ELF-1 (cell line): ENCODE data around the gene AKAP8L.
"Not testable (repeated sequence)": the region's sequence is repeated elsewhere in the genome, so short reads cannot be mapped to it uniquely, and the experiment has no call there.

ENCODE experiments used
- DNase-seq: peaks from one replicate; pipeline ENCODE4 v3.0.0-alpha.2; 2016; ENCODE audit warnings: low read depth, low spot score

AKAP8L gene

GRCh38 chr19:15421136-15421695 lies 2.4 kb upstream of the AKAP8L start:
- DNase-seq, result no peak

DNA sequence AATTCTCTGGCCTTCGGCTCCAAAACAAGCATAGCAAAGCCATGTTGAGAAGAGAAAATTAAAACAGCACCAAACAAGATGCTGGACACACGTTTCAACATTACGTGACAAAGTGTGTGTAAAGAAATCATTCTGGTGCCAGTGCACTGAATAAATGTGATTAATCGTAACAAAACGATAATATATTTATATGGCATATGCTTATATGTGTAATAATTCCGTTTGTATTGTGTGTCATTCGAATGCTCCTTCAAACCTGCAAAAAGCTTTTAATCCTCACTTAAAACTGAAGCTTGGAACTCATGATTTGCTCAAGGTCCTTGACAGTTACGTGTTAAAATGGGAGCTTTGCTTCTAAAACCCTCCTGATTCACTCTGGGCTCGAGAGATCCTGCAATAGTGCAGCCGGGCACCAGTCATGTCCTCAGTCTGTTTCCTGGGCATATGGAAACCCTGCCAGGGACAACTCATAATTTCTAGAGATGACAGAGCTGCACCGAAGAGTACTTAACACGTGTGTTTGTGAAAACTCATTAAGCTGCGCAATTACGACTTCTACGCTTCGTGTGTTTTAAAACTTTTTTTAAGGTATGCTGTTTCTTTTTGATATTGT lies 731 bp upstream of the AKAP8L start:
- no peak for DNase-seq

- peak; percentile 39 for DNase-seq
Observed at GRCh38 chr19:15418231-15418578, 583 bp downstream of the AKAP8L start.

DNA sequence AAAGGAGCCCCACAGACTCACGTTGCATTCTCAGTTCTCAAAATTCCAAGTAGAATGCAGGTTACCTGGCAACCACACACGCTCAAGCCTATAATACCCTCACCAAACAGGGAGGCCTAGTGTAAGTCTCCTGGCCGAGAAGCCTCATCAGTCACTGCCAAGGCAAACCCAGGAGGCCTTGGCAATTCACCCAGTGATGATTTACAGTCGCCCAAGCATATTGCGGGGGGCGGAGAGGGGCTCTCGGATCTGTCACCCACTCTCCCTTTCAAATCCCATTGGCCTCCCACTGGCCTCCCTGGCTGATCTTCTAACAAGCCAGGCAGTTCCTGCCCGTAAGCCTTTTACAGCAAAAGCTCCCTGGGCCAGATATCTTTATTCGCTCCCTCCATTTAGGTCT lies 1.1 kb downstream of the AKAP8L start:
- DNase-seq, result no peak

DNA sequence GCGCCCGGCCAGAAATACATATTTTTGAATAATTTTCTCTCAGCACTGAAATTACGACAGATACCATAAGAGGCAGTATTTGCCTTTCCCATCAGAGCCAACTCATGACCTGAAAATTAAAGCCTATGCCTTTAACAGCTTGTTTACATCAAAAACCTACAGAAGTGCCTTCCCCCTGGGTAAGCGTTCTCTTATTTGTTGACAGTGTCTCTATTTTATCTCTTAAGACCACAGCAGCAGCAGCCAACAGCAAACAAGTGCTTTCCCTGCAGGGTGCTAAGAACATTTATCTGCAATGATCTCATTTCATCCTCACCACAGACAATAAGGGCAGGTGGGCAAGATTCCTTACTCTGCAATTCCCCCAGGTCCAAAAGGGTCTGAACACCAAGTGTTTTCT lies 6.0 kb downstream of the AKAP8L start:
- DNase-seq, result no peak

- DNase-seq, result not testable (repeated sequence)
Observed at GRCh38 chr19:15411351-15411750, 7.4 kb downstream of the AKAP8L start.

DNA sequence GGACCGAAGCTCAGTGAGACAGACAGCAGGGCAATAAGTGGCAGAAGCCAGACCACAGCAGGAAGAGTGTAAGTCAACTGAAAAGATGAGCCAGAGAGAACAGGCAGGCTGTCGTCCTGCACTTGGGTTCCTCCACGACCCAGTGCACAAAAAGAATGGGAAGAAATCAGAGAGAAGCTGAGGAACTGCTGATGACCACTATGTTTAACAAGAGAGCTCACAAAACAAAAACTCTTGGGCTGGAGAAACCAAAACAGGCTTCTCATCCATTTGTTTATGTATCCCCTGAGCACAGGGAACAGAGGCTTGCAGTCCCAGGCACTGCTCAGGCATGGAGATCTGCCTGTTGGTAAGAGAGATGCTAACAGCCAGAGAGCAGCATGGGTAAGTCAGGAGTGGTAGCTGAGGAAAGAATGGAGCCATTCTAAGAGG lies 14.0 kb downstream of the AKAP8L start:
- DNase-seq, result no peak

DNA sequence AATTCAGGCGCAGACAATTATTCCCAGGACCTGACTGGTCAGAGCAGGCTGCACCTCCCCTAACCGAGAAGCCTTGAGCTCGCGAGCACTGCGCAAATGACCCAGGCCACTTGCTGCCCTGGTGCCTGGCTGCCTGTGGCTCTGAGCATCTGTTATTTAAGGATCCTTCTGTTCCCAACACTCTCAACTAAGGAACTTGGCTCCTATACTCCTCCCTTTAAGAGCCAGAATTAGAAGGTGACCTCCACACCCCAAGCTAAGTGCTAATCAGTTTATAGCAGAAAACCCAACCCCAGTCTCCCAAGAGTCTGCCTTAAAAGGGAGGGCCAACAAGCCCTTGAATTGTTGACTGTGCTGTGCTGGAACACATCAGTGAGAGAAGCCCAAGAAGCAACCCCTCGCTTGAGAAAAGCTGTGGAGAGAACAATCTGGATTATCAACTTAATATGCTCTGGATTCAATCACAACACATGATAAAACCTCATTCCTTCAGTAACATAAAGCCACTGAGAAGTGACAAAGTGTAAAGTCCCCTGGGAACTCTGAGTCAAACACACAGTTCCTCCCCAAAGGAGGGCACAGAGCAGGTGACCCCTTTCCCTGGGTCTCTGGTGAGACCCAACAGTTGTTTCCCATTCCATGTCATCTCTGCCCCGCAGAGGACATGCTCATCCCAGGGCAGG lies 14.6 kb downstream of the AKAP8L start:
- DNase-seq, result no peak

- no peak for DNase-seq
Observed at GRCh38 chr19:15403151-15403531, 15.6 kb downstream of the AKAP8L start.

- no peak for DNase-seq
Observed at GRCh38 chr19:15402411-15403150, 16.2 kb downstream of the AKAP8L start.

DNA sequence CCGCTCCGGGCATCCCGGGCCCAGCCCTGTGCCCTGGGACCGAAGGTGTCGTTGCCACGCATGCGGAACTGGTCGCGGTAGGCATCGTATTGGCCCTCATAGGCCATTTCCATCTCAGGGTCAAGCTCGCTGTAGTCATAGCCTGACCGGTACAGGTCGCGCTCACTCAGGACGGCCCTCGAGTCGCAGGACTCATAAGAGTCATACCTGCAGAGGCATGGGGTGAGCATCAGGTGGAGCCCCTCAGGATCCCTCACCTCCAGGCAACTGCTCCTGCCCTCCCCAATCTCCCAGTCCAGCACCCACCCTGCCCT lies 17.4 kb downstream of the AKAP8L start:
- DNase-seq, result no peak

DNA sequence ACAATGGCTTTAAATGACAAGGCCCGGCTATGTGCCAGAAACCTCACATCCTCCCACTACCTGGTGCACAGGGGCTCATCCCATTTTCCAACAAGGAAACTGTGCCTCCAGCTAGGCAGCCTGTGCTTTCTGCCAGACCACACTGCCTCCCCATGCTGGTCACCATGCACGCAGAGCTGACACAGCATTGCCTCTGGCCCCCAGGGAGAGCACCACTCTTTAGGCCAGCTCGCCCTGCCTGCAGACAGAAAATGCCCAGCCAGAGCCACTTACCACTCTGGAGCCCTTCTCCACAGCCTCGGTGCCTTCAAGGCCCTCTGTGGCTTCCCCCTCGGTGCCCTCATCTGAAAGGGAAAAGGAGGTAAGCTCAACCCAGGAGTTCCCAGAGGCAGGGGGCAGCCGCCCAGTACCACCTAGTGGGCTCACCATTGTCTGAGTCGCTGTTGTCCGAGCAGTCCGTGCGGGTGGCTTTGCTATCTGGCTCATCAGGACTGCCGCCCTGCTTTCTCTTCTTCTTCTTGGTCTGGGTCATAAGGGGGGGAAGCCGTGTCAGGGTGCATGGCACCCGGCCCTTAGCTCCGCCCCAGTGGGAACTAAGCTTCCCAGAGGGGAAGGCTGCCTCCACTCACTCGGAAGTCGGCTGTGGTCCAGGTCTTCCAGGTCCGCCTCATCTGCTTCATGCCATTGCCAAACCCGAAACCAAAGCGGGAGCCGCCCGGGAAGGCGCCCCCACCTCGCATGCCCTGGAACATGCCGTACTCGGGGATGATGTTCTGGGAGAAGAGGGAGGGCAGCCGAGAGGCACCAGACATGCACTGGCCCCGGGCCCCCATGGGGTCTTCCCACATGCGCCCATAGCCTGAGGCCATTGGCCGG lies 18.0 kb downstream of the AKAP8L start:
- DNase-seq, result no peak

DNA sequence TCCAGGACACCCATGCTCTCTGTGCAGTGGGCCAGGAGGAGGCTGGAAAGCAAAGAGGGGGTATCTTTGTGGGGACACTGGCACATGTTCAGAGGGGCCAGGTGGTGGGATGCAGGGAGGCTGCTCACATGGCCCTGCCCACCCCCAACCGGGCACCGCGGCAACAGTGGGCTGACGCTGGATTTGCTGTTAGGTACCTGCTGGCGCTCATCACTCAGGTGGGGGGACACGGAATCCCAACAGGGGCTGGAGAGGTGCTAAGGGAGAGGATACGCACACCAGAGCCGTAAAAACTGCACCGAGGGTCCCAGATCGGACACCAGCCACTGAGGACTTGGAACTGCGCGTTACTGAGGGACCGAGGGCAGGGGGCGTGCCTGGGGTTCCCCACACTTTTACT lies 19.2 kb downstream of the AKAP8L start:
- no peak for DNase-seq

GRCh38 chr19:15399234-15399515 lies 19.6 kb downstream of the AKAP8L start:
- no peak for DNase-seq

DNA sequence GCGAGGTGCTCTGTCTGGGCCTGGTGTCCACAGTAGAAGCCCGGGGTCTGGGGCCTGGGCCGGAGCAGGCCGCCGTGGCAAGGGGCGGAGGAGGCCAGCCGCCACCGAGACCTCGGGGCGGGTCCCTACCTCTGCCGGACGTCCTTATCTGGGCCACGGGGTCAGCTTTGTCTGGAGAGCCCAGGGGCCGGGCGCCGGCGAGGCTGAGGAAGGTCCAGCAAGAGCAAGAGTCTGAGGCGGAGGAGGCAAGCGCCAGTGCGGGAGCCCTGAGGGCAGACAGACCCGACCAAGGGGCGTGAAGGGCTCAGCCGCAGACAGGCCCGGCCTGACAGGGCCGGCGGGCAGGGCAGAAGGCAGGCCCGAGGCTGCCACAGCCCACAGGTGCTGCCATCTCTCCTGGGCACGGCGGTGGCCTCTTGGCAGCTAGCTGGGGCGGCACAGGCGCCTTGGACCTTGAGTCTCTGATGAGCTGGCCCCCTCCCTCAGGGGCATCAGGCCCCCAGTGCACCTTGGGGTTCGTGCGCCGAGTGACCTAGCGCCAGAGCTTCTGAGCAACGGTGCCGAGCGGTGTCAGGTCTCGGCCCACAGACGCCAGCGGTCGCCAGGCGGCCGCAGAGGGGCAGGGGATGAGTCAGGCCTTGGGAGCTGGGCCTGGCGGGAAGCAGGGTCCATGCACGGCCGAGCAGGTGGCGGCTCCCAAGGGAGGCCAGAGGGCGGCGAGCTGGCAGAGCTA lies 20.1 kb downstream of the AKAP8L start:
- no peak for DNase-seq

- no peak for DNase-seq
Observed at GRCh38 chr19:15397782-15398181, 21.0 kb downstream of the AKAP8L start.

- no peak for DNase-seq
Observed at GRCh38 chr19:15397236-15397635, 21.6 kb downstream of the AKAP8L start.

- DNase-seq, result no peak
Observed at GRCh38 chr19:15396436-15396835, 22.4 kb downstream of the AKAP8L start.

DNA sequence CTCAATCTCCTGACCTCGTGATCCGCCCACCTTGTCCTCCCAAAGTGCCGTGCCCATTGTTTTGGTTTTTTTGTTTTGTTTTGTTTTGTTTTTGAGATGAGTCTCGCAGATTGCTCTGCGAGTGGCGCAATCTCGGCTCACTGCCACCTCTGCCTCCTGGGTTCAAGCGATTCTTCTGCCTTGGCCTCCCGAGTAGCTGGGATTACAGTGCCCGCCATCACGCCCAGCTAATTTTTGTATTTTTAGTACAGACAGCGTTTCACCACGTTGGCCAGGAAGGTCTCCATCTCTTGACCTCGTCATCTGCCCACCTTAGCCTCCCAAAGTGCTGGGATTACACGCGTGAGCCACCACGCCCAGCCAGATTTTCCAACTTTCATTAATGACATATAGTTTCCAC lies 23.5 kb downstream of the AKAP8L start:
- not testable (repeated sequence) for DNase-seq

DNA sequence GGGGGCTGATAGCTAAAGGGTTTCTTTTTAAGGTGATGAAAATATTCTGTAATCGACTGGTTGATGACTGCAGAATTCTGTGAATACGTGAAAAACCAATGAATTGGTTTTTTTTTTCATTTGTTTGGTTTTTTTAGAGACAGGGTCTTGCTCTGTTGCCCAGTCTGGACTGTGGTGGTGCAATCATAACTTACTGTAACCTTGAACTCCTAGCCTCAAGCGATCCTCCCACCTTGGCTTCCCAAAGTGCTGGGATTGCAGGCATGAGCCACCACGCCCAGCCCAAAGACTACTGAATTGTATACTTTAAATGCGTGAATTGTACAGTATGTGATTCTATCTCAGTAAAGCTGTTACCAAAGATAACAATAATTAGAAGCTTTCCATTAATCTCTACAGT lies 24.4 kb downstream of the AKAP8L start:
- DNase-seq, result no peak

GRCh38 chr19:15393963-15394362 lies 24.8 kb downstream of the AKAP8L start:
- DNase-seq, result no peak
